T-helper 2 cell treated with Interferon-gamma antibody and Interleukin-4, amounts not matched to agents 100 ng/mL and 5 ng/mL, for 36 hours (primary cell): ENCODE measurements around the gene DDX6. TPM values are rescaled to one million over a fixed set of nuclear protein-coding genes. Genes with fewer than 3 reads are reported as not detected.
"Not testable (repeated sequence)": the region's sequence is repeated elsewhere in the genome, so short reads cannot be mapped to it uniquely, and the experiment has no call there.

ENCODE experiments used
- intact Hi-C: fragments of 100-400 bp; cut with micrococcal nuclease; formaldehyde crosslinking; loops from one replicate; pipeline ENCODE4 v1.15.1; 2023
- total RNA-seq: library from RNA; stranded (reverse); gene quantifications from 2 replicates; pipeline ENCODE4 v1.2.3, GENCODE V29; 2022

DDX6 gene
- total RNA-seq, 1 donor from 2014 or later: 142 TPM

DNA sequence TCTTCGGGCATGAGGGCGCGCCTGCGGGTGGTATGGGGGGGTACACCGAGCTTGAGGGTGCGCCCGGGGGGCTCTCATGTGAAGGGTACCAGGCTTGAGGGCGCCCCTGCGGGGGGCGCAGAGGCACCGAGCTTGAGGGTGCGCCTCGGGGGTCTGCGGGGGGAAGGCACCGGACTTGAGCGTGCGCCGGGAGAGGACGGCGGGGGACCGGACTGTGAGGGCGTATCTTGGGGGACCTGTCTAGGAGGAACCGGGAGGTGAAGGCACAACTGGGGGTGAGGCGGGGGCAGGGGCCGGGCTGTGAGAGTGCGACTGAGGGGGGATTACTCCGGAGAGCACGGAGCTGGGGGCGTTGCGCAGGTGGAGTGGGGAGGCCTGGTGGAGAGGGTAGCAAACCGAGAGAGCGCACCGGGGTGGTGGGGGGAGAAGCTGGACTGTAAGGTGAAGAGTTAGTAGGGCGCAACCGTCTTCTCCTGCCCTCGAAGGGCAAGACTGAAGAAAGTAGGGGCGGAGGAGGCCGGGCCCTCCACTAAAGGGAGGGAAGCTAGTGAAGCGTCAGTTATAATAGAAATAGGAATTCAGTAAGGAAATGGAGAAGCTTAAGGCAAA is 1.1 kb upstream of the DDX6 start:
- intact Hi-C loops: loop anchor here (1.0 to 5.0 kb wide), 7 partner anchors 85 to 310 kb away; partner anchors contain the start of genes ARCN1, DPAGT1, HYOU1 and RPS25

DNA sequence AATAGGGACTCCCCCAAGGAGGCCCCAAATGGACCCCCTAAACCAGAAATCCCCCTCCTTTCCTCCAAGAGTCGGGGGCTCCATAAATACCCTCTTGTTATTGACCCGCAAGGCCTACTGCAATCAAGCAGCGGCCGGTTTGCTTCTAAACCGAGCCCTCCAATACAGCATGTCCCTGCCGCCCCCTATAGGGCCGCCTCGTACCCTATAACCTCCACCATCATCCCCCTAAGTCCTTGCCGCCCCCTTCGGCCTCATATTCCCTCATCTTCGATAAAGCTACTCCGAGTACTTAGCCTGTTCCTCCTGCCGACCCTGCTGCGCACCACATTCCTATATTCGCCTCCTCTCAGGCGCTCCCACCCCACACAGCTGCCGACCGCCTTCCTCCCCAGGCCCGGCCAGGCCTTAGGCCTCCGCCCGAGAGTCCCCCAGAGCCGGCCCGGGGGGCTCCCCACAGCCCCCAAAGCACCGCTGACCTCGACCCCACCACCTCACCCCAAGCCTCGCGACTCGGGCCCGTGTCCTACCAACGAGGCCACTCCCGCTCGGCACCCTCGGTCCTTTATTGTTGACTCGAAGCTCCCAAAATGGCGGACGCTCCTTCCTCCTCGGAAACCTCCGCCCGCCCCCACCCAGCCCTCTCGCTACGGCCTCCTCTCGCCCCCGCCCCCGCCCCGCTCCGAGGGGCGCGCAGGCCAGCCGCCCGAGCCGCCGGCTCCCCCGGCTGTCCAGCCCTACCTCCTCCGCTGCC is 430 bp downstream of the DDX6 start:
- intact Hi-C loops: loop anchor here (1.0 to 5.0 kb wide), 8 partner anchors 86 to 312 kb away; partner anchors contain the start of genes ARCN1, DPAGT1, HYOU1 and RPS25

DNA sequence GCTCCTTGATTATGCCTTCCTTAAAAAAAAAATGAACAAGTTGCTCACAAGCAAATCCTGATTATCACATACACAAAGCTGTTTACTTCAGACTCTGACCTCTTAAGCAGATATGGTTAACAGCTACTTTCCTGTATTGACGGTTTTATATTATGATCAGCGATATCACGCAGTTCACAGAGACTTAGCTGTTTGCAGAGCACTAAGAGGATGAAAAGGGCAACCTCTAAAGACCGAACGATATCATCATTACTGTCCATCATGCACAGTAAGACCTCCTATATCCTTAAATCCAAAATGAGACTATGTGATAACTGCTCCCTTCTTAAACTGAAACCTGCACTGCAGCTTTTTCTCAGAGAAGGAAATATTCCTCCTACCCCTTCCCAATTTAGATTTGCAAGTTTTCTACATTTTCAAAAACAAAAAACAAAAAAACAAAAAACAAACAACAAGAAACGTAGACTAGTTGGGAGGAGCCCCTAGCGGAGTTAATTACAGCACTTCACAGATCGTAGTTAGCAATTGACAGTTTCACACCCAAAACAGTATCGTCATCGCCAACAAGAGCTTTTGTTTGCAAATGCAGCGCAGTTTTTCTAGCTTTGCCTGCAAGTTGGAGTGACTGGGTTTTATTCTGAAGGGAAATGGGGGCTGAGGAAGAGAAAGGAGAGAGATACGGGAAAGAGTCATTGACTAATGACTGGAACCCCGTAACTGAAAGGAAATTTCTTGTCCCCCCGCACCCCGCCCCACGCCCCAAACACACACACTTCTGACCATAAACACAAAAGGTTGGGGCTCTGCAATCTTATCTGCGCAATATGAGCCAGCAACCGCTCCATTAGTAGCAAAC is 1.2 kb downstream of the DDX6 start:
- intact Hi-C loops: loop anchor here (1.0 to 5.0 kb wide), 6 partner anchors 87 to 313 kb away; partner anchors contain the start of genes ARCN1, DPAGT1, RPS25 and TRAPPC4

DNA sequence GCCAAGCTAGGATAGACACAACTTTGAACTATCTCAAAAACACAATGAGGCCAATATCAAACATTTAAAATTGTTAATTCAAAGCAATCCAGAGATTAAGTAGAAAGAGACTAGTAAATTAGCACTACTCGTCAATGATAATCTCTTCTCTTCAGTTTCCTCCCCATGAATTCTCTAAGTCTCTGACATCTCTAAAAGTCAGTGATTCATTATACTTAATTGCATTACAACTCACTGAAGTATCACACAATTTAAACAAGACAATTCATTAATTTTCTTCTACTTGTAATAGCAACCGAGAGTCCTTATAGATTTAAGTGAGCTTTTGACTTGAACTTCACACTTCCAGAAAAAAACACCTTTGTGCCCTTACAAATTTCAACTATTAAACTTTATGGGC is 4.3 kb downstream of the DDX6 start:
- intact Hi-C loops: no loop called here

DNA sequence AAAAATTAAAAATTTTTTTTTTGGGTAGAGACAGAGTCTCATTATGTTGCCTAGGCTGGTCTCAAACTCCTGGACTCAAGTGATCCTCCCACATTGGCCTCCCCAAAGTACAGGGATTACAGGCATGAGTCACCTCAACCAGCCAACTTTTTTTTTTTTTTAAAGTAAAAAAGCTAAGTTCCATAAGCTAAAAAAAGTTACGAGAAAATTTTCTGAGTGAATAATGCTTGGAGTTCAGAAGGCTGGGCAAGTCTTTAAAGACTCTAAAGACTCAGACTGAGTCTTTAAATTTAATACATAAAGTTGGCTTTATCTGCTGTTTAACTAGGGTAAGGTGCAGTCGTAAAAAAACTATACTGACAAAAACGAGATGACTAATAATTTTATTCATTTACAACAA is 5.6 kb downstream of the DDX6 start:
- intact Hi-C loops: no loop called here

DNA sequence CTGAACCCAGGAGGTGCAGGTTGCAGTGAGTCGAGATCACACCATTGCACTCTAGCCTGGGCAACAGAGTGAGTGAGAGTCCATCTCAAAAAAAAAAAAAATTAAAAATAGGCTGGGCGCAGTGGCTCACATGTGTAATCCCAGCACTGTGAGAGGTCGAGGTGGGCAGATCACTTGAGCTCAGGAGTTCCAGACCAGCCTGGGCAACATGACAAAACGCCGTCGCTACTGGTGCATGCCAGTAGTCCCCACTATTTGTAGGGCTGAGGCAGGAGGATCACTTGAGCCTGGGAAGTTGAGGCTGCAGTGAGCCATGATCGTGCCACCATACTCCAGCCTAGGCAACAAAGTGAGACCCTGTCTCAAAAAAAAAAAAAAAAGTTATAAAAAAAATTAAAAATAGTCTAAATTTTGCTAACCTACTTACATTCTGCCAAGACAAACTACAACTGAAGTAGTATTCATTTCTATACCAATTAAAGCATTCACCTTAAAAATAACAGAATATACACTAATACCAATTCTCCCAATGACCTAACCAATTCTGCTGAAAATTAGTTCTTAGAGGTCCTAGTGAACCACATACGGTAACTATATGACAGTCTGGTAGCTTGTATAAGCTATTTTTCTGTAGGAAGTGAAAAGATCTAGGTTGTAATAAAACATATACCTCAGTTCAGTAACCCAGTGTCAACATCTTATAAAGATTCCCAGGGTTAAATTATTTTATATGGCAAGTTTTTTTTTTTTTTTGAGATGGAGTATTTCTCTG is 7.1 kb downstream of the DDX6 start:
- intact Hi-C loops: no loop called here

DNA sequence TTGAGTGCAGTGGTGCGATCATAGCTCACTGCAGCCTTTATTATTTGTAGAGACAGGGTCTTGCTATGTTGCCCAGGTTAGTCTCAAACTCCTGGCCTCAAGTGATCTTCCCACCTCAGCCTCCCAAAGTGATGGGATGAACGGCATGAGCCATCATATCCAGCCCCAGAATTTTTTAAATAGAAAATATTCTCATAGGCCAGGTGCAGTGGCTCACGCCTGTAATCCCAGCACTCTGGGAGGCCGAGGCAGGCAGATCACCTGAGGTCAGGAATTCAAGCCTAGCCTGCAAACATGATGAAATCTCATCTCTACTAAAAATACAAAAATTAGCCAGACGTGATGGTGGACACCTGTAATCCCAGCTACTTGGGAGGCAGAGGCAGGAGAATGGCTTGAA is 7.6 kb downstream of the DDX6 start:
- intact Hi-C loops: not testable (repeated sequence)

DNA sequence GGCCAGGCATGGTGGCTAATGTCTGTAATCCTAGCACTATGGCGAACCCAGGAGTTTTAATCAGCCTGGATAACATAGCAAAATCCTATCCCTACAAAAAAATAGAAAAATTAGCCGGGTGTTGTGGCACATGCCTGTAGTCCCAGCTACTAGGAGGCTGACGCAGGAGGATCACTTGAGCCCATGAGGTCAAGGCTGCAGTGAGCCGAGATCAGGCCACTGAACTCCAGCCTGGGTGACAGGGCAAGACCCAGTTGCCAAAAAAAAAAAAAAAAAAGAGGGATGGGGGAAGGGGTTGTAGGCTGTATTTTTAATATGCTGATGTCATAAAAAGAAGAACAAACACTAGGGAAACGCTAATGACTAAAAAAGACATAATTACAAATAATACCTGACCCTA is 12.1 kb downstream of the DDX6 start:
- intact Hi-C loops: no loop called here

DNA sequence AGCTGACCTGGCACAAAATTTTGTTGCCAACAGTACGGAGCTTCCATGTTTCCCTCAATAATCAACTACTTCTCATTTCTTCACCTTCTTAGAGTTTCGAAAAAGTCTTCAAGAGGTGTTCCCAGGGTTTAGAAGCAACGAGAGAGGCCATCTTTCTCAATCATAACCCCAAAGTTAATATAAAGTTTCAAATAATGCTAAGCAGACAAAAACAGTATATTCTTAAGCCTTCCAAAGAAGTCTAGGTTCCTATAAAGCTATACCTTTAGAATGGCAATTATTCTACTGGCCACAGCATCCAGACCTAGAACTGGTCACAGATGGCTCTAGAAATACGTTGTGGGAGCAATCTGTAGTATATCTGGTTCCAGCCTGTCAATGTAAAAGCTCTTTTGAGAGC is 16.9 kb downstream of the DDX6 start:
- intact Hi-C loops: no loop called here

DNA sequence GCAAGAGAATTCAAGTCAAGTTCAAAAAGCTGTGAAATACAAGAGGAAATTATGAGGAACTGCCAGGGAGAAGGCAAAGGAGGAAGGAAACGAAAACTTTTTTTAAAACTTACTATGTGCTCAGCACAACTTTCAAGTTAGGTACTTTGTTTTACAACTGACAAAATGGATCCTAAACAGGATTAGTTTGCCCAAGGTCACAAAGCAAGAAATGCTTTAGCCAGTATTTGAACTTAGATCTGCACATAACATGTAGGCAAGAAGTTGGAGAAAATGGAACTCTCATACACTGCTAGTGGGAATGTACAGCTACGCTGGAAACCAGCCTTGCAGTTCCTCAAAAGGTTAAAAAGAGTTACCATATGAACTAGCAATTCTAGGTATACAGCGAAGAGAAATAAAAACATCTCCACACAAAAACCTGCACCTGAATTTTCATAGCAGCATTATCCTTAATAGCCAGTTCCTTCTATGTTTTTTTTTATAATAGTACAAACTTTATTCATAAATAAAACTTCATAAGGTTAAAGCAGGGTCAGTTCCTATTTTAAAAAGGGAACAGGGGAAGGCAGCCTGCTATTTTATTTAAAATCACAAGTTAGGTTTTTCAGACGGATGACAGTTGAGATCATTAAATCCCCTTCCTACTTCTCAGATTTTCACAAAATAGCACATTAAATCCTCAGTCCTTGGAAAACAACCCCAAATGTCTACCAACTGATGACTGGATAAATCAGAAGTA is 19.2 kb downstream of the DDX6 start:
- intact Hi-C loops: no loop called here

DNA sequence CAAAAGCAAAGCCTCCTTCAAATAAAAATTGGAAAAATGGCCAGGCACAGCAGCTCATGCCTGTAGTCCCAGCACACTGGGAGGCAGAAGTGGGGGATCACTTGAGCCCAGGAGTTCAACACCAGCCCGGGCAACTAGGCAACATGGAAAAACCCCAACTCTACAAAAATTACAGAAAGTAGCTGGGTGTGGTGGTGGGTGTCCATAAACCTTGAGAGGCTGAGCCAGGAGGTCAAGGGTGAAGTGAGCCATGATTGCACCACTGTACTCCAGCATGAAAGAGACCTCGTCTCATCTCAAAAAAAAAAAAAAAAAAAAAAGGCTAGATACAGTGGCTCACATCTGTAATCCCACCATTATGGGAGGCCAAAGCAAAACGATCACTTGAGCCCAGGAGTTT is 22.3 kb downstream of the DDX6 start:
- intact Hi-C loops: no loop called here

DNA sequence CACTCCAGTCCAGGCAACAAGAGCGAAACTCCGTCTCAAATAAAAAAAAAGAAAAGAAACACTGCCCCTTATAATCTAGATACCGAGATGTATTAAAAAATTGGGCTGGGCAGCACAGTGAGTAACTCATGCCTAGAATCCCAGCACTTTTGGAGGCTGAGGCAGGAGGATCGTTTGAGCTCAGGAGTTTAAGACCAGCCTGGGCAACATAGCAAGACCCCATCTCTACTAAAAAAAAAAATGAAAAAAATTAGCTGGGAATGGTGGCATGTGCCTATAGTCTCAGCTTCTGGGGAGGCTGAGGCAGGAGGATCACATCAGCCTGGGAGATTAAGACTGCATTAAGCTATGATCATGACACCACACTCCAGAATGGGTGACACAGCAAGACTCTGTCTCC is 24.9 kb downstream of the DDX6 start:
- intact Hi-C loops: no loop called here

DNA sequence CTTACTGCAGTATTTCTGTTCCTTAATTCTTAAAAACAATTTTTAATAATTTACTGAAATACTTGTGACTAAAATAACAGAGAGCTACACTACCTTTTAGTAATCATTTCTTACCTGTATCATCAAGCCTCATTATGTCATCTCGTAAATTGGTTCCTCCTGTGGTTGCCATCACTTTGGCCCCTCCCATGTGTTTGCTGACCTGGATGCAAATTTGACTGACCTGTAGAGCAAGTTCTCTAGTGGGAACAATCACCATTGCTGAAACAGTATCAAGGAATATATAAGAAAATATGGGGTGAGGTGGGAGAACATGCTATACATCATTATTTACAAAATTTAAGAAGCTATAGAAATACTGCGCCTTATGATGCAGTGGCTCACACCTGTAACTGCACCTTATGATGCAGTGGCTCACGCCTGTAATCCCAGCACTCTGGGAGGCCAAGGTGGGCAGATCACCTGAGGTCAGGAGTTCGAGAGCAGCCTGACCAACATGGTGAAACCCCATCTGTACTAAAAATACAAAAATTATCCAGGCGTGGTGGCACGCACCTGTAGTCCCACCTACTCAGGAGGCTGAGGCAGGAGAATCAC is 25.8 kb downstream of the DDX6 start:
- intact Hi-C loops: not testable (repeated sequence)

DNA sequence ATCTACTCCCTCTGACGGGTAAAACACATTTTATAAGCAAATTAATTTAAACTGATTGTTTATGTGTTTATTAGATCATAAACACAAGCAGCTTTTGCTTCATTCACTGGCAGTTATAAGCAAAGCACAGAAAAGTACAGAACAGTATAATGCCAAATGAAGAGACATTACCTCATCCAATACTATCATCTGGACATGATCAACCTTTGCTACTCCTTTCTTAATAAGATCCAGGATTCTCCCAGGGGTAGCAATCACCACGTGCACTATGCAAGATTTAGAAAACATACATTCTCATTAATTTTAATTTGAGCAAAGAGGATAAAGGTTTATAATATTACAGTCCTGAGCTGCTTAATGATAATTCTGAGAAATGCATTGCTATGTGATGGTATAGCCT is 27.9 kb downstream of the DDX6 start:
- intact Hi-C loops: no loop called here

DNA sequence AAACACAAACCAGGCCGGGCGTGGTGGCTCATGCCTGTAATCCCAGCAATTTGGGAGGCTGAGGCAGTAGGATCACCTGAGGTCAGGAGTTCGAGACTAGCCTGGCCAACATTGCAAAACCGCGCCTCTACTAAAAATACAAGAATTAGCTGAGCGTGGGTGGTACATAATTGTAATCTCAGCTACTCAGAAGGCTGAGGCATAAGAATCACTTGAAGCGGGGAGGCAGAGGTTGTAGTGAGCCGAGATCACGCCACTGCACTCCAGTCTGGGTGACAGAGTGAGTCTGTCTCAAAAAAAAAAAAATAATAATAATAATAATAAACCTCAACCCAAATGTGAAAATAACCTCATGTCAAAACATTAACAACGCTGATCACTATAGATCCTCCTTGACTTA is 29.0 kb downstream of the DDX6 start:
- intact Hi-C loops: not testable (repeated sequence)

DNA sequence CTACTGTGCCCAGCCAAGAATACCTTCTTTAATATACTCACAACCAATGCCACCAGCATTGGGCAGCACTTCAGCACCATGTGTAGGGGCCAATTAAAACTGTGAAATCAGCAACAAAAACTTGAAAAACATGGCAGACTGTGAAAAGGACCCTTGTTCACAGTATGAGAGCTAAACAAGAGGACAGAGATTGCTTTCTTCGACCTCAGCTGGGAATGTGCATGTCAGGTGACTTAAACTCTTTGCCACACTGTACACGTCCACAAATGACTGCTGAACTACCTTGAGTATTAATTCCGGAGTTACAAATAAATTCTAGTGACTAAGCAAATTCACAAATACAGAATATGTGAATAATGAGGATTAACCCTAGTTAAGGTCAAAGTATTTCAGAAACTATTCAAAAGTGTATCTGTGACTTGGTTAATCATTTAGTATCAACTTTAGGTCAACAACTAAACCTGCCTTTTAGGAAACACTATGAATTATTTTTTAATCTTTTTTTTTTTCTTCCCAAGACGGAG is 33.0 kb downstream of the DDX6 start:
- intact Hi-C loops: no loop called here

DNA sequence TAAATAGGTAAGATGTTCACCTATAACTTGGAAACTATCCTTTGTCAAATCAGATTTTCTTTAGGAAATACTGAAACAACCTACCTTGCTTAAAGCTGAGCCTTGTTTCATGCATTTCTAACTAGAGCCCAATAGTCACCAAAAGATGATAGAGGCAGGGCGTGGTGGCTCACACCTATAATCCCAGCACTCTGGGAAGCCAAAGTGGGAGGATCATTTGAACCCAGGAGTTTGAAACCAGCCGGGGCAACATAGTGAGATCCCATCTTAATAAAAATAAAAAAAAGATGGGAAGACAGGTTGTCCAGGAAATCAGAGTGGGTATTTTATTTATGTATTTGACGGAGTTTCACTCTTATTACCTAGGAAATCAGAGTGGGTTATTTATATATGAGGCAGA is 38.3 kb downstream of the DDX6 start:
- intact Hi-C loops: no loop called here

DNA sequence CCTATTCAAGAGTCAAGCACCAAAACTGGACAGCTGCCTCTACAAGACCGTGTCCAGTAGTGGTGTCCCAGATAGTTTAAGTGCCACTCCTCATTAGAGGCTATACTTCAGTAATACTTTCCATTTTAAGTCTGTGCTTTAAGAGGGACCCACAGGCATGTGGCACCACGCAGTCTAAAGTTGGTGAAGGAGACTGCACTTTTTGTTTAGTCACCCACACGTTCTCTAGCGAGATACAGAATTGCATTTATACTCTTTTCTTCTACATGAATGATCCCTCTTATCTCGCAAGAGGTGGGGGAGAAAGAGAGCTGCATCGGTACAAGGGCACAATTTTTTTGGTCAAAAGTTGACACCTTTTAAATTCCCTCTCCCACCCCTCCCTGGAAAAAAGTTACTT is 41.5 kb downstream of the DDX6 start:
- intact Hi-C loops: no loop called here

DNA sequence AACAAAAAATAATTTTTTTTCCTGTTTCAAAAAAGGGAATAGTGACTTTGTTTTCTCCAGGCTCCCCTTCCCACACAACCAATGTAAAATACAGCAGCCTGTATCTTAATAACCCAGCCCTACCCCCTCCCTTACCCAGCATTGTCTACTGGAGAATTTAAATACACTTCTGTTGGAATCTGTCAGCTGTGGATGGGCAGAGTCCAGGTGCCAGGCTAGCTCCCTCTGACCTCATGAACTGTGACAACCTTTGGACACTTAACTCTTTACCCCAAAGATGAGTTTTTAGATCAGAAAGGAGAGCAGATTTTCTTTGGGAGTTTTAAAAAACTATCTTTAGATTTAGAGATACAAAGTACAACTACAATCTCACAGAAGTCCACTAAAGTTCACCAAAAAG is 42.9 kb downstream of the DDX6 start:
- intact Hi-C loops: no loop called here
